NCI-H510A treated with DMSO at 0.1 percent for 48 hours (cell line): Measurements from ENCODE around the gene CD44.

Experiments
- DNase-seq: peaks from one replicate; lab custom pipeline; 2025; lab: John Stamatoyannopoulos, UW

CD44 gene

DNA sequence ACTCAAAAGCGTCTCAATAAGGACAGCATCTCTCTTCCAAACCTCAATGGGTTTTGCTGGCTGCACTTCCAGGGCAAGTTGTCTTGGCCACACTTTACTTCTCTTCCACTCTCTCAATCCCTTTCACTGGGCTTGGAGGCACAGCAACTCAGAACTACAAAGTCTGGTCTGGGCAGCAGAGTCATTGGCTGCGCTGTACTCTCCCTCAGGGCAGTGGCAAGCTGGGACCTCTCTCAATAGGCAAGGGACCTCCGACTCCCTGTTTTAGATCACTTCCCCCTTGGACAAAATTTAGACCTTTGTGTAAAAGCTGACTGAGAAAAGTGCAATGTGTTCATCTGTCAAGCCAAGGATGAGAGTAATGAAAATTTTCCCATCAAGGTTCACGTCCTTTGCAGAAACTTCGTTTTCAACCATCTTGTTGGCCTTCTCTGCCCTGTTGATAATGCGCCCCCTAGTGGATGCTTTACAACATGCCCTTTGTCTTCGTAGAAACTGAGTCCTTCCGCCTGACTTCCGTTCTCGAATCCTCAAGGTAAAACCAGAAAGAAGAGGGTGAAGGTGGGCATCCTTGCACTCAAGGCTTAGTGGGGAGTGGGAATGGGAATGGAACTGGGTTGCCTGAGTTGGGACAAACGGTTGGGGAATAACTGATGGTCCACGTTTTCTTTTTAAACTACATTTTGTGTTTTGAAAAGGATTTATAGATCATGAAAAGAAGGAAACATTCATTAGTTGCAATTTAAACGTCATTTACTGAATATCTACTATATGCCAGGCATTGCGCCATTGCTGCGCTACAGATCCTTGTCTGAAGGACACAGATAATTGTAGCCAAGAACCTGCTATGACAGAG is 99.1 kb downstream of the CD44 start:
- DNase-seq = peak; percentile 39

DNA sequence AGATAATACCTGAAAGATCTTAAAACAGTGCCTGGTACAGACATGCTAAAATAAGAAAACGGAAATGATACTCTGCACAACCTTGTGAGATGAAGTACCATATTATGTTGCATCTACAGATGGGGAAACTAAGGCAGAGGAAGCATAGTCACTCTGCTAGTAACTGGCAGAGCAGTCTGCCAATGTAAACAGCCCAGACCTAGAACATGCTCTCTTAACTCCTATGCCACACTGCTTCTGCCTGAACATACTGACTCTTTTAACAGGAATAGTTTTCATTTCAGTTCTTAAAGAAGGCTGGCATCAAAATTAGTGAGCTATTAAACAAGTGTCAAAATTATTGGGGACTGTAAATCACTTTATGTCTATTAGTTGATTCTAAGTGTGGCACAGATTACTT is 99.9 kb downstream of the CD44 start:
- DNase-seq = no peak

DNA sequence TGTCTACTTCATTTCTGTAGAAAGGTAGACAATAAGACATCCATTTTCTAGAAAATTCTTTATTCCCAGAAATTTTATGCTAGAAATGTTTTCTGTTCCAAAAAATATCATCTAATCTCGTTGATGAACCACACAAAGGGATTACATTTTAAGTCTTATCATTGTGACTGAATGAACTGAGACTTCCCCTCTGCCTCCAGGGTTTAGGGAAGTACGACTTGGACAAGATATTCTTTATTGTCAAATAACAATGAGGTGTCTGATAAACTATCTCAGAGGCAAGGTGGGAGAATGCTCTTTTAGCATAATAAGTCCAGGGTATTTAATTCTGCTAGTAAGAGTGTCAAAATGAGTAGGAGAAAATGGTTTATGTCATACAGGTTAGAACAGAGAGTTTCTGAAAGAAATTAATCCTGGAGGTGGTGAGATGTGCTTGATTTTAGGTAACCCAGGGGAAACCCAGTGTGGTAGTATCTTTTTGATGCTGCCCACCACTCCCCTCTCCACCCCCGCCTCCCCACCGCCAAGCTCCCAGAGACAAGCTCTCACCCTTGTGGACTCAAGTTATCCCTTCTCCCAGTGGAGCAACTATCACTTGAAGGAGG is 100.6 kb downstream of the CD44 start:
- no peak for DNase-seq

DNA sequence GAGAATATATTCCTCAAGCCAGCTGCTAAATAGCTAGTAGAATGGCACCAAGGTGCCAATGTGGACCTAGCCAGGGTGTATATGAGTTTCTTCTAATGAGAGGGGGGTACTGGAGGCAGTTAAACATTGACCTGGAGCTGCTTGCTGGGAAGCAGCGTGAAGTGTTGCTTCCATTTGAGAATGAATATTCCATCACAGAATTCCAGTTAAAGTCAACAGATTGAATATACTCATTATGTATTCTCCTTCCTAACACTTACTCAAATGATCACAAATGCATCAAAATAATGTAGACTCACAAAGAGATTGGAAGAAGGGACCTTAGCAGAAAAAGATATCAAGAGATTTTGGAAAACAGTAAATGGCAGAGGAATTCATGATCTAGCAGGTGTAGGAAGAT is 102.1 kb downstream of the CD44 start:
- no peak for DNase-seq

DNA sequence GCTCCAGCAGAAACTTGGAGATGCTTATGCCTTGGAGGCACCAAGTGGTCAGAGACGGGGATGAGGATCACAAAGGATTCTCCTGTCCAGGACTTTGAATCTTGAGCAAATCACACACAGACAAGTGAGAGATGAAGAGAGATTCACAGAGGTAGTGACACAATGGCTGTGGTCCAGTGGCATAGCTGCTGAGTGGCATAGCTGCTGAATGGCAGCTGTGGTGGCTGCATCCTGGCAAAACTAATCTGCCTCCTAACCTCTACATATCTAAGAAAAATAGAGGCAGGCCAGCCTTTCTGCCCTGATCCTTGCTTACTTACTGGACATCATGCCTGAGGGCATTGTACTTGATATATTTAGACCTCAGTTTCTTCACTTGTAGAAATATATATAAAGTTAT is 102.6 kb downstream of the CD44 start:
- no peak for DNase-seq

DNA sequence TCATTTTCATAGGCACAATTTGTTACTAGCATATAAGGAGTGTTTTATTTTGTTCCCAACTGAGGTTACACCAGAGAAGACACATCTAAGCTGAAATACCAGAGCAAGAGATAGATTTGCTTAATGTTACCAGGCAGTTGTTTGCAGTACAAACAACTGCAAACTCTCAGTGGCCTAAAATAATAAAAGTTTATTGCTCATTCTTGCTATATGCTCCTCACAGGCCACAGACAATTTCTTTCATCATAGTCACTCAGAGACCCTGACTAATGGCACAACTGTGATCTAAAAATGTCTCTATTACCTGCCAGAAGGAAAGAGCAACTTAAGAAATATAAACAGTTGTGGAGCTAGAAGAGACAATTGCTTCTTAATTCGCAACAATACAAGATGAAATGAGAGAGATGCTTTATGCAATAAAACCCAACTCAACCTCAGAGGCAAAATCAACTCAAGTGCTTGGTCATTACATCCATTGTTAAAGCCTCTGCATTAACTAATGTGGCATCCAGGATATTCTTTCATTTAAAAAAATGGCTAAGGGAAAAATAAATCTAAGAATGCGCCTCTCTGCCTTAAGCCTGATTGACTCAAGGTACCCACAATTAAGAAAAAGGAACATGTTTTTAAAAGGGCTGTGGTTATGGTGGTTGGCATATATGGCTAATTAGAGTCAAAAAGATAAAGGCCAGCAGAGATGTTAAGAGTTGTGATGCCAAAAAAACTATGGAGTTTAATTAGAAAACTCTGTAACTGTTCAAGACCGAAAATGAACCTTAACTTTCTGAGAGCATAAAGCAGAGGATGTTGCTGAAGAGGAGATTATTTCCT is 103.7 kb downstream of the CD44 start:
- DNase-seq = no peak

DNA sequence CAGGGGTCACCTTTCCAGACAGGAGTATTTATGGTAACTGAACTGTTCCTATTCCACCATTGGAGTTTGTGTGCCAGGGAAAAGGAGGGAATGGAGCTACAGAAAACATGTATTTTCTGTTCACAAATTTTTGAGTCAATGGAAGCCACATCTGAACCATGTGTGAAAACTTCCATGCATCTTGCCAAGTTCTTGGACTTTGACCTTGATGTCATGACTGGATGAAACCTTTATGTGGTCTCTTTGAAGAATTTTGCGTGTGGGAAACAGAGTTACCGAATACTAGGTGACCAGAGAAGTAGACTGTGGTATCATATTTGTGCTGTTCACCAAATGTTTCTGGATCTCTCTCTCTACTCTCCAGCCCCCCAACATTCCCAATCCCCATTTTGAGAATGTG is 104.8 kb downstream of the CD44 start:
- DNase-seq = no peak

DNA sequence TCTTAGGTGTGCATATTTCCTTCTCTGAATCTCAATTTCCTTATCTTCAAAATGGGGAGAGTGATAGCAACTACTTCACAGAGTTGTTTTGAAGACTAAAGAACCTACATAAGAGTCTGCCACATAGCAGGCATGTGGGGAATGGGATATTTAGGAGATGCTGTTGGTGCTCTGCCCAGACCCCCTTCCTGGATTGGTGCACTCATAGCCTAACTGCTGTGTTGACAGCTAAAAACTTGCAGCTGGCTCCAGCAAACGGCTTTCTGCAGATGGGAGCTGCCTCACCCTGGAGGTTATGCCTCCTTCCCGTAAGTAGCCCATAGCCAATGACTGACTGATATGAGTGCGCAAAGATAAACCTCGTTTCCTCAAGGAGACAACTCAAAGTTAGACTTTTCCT is 106.1 kb downstream of the CD44 start:
- DNase-seq = no peak

DNA sequence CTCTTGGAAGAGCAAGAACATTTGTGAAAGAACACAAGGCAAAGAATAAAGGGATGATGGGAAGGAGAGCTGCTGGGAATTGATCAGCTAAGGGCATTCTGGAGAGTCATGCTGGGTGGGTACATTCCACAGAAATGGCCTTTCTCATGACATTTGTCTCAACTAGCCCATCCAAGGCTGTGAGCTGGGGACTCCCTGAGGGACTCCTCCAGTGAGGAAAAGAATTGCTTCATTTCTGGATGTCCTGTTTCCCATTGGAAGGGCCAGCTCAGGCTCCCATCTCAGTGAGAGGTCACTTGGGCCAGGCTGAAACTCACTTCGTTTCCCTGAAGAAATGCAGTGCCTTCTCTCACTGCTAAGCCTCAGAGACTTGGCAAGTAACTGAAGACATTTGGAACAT is 106.8 kb downstream of the CD44 start:
- DNase-seq = no peak

DNA sequence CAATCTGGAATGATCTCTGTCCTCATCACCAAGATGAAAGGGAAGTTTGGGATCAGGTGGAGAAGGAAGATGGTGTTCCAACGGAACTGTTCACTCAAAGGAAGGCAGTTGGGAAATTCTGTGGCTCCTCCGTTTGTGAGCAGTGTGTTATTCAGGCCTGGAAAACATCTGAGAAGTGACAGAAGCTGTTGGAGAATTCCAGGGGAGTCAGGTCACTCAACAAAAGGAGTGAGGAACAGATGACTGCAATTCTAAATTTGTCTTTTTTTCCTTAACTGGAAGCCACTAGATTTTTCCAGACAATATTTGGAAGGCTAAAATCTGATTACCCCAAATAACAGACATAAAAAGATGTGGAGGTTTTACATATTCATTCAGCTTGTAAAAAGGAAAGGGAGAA is 107.8 kb downstream of the CD44 start:
- no peak for DNase-seq

DNA sequence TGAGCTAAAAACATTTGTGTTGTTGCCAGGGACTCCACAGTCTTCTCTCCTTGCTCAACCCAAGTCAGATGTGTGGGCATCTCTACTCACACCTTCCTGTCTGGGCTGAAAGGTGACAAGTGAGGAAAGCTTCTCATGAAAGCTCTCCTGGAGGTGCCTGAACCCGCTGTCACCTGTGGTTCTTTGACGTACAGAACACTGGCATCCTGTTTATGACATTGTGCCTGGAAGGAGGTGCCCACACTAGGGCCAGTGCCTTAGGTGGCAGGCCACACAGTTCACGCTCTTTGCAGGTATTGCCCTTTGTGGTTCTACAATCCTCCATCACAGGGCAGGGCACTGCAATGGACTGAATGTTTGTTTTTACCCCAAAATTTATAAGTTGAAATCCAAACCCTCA is 108.5 kb downstream of the CD44 start:
- DNase-seq = no peak

DNA sequence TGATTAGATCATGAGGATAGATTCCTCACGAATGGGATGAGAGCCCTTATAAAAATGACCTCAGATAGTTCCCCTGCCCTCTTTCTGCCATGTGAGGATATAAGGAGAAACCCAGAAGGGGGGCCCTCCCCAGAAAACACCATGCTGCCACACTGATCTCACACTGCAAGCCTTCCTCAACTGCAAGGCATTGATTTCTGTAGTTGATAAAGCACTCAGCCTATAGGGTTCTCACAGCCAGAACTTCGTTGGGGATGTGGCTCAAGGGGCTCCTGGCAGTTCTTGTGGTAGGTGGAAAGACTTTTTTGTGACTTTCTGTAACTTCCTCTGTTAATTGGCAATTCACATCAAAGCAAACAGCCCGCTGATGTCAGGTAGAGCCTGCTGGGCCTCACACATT is 108.9 kb downstream of the CD44 start:
- no peak for DNase-seq

DNA sequence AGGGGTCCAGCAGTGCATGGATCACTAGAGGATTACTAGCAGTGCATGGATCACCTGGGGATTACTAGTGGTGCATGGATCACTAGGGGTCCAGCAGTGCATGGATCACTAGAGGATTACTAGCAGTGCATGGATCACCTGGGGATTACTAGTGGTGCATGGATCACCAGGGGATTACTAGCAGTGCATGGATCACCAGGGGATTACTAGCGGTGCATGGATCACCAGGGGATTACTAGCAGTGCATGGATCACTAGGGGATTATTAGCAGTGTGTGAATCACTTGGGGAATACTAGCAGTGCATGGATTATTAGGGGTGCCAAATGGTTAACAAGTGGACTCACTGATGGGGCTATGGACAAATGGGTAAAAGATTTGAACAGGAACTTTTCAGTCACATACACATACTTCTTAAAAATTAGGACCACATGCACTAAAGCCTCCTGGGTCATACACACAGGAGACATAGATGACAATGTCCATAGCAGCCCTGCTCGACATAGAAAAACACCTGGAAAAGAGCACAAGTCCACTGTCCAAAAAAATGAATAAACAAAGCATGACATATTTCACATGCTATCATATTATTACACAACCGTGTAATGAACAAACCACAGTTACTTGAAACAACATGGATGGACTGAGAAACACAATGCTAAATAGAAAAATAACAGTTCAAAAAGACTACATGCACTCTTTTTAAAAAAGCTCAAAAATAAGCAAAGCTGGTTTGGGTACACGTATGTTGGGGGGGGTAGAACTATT is 109.8 kb downstream of the CD44 start:
- no peak for DNase-seq

DNA sequence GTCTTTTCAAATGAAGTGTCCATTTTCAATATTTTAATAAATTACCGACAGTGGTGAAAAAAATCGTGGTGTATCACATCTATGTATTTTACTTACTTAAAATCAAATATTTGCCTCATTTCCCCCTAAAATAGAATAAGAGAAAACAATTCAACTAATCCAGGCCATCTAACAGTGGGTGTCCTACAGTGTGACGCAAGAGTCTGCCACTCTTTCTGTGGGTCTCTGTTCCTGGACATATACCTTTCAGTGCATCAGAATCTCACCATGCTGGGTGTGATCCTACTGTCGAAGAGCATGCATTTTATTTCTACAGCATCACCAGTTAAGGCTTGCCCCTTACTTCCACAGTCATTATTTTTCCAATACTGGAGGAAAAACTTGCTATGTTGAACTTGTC is 111.2 kb downstream of the CD44 start:
- DNase-seq = no peak

DNA sequence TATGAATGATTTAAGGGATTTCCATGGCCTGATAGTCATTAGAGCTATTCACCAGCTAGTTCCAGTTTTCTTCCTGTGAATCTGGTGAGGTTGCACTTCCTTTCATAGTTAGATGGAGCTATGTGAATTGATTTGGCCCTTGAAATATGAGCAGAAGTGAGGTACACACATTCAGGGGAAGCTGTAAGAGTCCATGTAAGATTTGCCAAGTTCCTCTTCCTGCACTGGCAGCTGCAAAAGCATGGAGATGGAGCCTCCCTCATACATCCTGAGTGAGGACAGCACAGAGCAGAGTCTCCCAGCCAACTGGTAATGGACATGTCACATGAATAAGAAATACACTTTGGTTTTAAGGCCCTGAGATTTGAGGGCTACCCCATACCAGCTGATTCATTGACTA is 111.7 kb downstream of the CD44 start:
- DNase-seq = no peak

DNA sequence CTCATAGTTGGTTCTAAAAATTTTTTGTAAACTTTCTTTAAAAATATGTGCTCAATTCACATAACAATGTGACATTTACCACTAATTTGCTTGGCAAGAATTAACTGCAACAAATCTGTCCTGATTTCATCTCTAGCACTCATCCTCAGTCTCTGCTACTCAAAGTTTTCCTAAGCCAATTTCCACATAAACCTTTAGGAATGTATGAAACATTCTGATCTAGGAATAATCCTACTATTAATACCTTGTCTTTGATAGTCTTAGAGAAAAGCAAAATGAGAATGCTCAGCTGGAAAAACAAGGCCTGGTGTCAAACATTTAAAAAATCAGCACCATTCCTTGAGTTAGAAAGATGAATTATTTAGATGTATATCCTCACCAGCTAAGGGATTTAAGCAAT is 114.3 kb downstream of the CD44 start:
- no peak for DNase-seq

DNA sequence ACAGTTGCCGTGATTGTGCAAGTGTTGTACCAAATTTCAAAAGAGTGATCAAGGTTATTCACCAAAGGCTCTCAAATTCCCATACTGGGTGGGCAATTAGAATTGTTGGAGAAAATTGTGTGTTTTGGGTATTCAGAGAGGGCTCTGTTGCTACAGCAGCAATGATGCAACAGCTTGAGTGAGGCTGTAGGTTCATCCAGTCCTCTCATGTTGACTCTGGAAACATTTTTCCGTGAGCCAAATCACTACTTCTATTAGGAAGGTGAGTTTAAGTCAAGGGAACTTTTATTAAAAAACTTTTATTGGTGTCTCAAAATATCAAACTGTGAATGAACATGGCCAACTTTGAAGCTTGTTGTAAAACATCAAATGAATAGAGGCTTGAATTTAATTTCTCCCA is 116.5 kb downstream of the CD44 start:
- no peak for DNase-seq

DNA sequence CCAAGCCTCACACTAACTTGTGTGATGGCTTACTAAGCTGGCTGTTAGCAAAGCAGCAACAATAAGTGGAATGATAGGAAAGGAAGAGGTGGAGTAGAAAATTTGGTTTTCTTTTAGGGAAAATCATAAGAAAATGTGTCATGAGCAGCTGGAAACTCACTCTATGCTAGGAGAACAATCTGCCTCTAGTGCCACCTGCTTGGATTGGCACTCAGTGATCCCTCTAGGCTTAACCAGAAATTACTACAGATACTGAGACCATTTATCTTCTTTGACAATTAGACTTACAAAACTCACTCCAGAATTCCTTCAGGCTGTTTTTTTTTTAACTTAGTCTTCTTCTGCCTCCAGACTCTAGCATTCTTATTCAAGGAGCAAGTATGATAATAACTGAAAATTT is 117.3 kb downstream of the CD44 start:
- no peak for DNase-seq

DNA sequence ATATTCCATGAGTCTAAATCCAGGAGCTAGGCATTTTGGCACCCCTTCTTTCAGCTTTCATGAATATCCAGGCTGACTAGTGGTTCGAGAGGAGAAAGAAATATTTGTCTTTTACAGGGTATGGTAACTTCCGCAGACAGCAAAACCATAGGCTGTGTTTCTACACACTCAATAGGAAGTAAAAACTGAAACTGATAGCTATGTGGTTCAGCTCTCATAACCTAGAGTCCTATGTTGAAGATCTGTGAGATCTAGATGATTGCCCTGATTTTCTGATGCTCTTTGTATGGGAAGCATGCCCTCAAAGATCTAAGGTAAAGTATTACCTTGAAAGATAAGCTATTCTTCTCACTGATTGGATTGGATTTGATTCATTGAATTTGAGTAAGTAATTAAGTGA is 118.3 kb downstream of the CD44 start:
- no peak for DNase-seq

DNA sequence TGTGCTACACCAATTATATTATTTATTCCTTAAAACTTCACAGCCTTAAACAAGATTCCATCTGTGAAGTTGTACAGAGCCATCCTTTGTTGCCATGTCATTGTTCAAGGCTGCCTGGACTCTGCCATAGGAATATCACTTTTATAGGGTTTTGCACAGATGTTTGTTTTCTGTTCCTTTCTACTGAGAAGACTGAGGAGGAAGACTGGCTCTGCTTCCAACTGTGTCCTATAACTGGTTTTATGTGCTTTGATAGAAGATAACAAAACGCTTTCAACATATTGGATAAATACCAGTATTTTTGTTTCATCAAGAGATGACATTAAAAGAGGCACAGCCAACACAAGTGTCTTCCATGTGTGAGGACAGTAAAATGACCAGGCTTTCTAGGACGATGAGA is 120.6 kb downstream of the CD44 start:
- no peak for DNase-seq

DNA sequence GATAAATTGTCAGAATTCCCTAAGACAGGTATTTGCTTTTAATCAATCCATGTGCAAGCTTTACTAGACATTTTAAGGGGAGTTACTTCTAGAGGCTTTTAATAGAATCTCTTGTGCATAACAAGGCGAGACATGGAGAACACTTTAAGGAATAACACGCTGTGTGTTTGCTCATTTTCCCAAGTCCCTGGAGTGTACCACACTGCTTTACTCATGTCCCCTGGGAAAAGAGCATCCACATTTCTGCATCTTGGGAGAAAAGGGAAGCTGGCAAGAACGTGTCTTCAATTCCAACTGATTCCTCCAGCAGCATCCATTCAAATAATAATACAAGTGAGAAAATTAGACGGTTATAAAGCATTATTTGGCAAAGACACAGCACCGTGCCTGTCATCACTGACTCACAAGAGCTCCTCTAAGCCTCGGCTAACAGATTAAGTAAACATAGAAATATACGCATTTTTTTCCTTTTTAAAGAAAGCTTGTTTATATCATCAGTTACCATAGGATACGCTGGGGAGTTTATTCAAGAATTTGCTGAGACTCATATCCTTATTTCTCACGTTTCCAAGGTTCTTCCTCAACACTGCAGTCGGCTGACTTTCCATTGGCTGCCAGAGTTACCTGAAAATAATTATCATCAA is 121.5 kb downstream of the CD44 start:
- DNase-seq = no peak

DNA sequence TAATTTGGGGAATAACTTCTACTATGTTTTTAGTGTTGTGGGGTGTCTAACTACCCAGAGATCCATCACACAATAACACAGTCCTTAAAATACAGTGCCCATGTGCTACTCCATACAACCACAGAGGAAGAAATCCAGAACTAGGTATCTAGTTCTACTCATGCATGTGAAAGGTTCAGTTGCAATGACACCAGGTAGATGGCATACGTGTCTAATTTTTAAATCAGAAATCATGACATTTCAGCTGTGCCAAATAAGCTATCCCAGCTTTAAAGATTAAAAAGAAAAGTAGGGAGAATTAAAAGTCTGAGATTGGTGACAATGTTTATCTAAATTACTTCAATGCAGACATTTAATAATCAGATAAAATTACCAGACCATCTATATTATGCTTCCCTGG is 122.2 kb downstream of the CD44 start:
- DNase-seq = no peak
